Effector CD8-positive, alpha-beta T cell (primary cell): ENCODE data around the gene FLG.
"Not testable (repeated sequence)": the region's sequence is repeated elsewhere in the genome, so short reads cannot be mapped to it uniquely, and the experiment has no call there.

Source experiments
- DNase-seq: peaks from one replicate; lab custom pipeline; 2025; lab: John Stamatoyannopoulos, UW
- total RNA-seq, 4 experiments: gene quantifications; one replicate each; lab custom pipeline; 2026; lab: John Stamatoyannopoulos, UW

The FLG gene
- 0 to 0.10 (median 0.04) reads per million in 4 experiments for total RNA-seq

- no peak for DNase-seq
Measured at GRCh38 chr1:152325111-152325510, at the start of gene FLG. TSS of gene FLG (minus strand) at chr1:152325239. CDS start at chr1:152315456, 9,783 bp downstream.

GRCh38 chr1:152374451-152374850 lies 49.4 kb upstream of the FLG start:
- DNase-seq = no peak

- no peak for DNase-seq
Measured at GRCh38 chr1:152372672-152373071, 47.6 kb upstream of the FLG start.

DNA sequence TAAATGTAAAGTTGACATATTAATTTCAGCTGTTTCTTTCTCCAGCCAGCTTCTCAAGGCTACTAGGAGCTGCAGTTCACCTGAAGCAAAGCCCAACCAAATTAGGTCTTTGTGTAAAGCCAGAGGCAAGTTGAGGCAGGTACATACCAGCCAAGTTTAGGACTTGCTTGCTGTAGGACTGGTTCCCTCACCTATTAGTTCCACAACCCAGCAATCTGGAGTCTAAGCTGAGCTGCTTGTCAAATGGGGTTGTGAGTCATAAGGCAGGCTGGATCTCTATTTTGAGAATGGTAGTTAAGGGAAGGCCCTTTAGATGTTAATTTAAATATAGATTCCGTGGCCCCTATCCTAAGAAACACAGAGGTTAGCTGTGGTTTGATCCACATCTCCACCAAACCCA lies 42.4 kb upstream of the FLG start:
- DNase-seq = no peak

GRCh38 chr1:152359906-152360305 lies 34.9 kb upstream of the FLG start, which contains the start of gene FLG2:
TSS of gene FLG2 (minus strand) at chr1:152360006. CDS start at chr1:152358884, 1,122 bp downstream.
- DNase-seq = no peak

GRCh38 chr1:152356736-152357135 lies 31.7 kb upstream of the FLG start:
- DNase-seq = no peak

GRCh38 chr1:152349611-152350010 lies 24.6 kb upstream of the FLG start:
- DNase-seq = no peak

DNA sequence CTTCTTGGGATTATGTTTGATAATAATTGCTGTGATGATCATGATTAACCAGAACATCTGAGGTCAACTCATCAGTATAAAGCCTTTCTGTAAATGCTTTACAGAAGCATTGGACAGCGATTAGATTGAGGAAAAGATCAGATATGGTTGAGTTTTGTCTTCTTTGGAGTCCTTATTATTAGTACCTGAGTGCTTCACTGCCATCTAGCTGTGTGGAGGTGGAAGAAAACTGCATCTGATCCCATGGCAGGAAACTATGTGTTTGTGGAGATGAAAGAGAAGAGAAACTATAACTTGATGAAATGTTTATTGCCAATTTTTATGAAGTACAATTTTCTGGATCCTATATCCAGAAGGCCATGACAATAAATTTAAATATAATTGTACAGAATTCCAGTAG lies 23.4 kb upstream of the FLG start:
- DNase-seq = no peak

- DNase-seq = peak; percentile 5
Measured at GRCh38 chr1:152347116-152347728, 22.2 kb upstream of the FLG start.

DNA sequence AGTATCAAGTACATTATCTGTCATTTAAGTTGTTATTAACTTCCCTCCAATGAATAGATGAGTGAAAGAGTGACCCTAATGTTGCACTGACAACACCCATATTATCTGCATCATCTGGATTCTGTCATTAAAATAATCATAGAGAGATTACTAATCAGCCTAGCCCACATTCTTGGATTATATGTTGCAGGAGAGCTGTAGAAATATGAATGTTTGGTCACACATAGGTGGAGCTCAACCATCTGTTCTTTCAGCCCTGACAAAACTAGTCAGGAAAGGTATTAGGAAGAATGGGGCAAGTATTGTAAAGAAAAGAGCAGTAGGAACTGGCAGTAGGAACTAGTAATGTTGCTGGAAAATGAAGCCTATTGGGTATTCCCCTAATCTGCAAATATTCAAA lies 19.4 kb upstream of the FLG start:
- DNase-seq = no peak

- DNase-seq = no peak
Measured at GRCh38 chr1:152343006-152343405, 18.0 kb upstream of the FLG start.

DNA sequence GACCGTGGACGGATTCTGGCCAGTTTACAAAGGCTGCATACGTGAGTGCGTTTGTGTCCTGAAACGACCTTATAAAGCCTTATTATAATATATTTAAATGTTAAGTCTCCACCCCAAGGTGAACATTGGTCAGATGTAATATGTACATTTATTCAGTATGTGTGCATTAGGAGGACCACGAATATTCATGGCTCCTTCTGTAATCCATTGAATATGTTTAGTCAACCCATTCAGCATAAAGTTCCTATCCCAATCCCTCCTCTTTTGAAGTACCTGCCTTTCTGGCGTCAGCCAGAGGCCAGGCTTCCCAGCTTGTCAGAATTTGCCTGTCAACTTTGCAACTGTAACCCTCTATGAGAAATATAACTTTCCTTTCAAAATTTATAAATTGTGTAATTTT lies 10.4 kb upstream of the FLG start:
- DNase-seq = no peak

DNA sequence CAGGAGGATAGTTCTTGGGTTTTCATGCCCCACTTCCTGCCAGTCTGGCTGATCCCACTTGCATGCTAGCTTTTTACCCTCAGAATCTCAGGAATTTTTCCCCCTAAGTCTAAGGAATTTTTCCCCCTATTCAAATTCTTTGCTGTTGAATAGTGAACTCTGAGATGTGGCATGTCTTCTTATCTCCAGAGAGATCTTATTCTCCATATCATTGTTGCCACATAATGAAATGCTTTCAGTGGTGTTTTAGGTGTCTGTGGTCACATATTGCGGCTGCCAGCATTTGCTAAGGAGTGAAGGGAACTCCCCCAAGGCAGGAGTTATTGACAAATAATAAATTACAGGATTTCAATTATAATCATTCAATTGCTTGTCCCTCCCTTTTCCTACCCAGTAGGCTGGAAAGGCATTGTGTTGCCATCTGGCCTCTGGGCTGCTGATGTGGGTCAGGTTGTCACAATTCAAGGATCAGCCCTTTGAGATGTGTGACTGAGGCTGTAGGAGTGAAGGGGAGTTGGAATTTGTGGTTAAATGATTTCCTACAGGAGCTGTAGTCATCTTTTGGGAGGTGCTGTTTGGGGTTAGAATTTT lies 3.9 kb upstream of the FLG start:
- DNase-seq = no peak

- DNase-seq = no peak
Measured at GRCh38 chr1:152313970-152314369, 11.1 kb downstream of the FLG start.

DNA sequence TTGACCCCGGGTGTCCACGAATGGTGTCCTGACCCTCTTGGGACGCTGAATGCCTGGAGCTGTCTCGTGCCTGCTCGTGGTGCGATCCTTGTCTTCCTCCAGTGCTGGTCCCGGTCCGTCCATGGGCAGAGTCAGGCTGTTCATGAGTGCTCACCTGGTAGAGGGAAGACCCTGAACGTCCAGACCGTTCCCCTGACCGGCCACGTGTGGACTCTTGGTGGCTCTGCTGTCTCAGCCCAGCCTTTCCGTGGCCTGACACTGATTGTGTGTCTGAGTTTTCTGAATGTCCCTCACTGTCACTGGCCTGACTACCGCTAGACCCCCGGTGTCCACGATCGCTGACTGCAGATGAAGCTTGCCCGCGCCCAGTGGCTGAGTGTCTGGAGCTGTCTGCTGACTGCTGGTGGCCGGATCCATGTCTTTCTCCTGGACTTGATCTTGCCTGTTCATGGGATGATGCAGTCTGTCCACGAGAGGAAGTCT lies 11.7 kb downstream of the FLG start:
- DNase-seq = no peak

DNA sequence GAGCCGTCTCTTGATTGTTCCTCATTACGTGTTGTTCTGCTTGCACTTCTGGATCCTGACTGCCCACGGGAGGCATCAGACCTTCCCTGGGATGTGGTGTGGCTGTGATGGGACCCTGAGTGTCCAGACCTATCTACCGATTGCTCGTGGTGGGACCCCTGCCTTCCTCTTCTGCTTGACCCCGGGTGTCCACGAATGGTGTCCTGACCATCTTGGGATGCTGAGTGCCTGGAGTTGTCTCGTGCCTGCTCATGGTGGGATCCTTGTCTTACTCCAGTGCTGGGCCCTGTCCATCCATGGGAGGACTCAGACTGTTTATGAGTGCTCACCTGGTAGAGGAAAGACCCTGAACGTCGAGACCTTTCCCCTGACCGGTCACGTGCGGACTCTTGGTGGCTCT lies 12.9 kb downstream of the FLG start:
- not testable (repeated sequence) for DNase-seq

DNA sequence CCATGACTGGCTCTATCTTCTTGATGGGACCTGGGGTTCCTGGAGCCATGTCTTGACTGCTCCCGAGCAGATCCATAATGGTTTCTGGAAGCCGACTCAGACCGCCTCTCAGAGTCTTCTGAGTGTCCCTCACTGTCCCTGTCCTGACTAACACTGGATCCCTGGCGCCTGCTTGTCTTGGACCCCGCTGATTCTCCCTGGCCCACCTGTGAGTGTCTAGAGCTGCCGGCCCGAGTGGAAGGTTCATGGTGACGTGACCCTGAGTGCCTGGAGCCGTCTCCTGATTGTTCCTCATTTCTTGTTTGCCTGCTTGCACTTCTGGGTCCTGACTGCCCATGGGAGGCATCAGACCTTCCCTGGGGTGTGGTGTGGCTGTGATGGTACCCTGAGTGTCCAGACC lies 15.1 kb downstream of the FLG start:
- no peak for DNase-seq

DNA sequence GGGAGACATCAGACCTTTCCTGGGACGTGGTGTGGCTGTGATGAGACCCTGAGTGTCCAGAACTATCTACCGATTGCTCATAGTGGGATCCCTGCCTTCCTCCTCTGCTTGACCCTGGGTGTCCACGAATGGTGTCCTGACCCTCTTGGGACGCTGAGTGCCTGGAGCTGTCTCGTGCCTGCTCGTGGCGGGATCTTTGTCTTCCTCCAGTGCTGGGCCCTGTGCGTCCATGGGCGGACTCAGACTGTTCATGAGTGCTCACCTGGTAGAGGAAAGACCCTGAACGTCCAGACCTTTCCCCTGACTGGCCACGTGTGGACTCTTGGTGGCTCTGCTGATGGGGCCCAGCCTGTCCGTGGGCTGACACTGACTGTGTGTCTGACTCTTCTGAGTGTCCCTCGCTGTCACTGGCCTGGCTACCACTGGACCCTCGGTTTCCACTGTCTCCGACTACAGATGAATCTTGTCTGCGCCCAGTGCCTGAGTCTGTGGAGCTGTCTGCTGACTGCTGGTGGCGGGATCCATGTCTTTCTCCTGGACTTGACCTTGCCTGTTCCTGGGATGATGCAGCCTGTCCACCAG lies 15.6 kb downstream of the FLG start:
- DNase-seq = not testable (repeated sequence)

GRCh38 chr1:152308758-152309157 lies 16.3 kb downstream of the FLG start:
- DNase-seq = not testable (repeated sequence)

DNA sequence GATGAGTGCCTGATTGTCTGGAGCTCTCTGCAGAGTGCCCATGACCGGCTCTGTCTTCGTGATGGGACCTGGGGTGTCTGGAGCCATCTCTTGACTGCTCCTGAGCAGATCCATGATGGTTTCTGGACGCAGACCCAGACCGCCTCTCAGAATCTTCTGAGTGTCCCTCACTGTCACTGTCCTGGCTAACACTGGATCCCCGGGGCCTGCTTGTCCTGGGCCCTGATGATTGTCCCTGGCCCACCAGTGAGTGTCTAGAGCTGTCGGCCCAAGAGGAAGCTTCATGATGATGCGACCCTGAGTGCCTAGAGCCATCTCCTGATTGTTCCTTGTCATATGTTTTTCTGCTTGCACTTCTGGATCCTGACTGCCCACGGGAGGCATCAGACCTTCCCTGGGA lies 17.1 kb downstream of the FLG start:
- DNase-seq = not testable (repeated sequence)

DNA sequence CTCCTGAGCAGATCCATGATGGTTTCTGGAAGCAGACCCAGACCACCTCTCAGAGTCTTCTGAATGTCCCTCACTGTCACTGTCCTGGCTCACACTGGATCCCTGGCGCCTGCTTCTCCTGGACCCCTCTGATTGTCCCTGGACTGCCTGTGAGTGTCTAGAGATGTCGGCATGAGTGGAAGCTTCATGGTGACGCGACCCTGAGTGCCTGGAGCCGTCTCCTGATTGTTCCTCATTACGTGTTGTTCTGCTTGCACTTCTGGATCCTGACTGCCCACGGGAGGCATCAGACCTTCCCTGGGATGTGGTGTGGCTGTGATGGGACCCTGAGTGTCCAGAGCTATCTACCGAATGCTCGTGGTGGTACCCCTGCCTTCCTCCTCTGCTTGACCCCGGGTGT lies 18.9 kb downstream of the FLG start:
- not testable (repeated sequence) for DNase-seq

DNA sequence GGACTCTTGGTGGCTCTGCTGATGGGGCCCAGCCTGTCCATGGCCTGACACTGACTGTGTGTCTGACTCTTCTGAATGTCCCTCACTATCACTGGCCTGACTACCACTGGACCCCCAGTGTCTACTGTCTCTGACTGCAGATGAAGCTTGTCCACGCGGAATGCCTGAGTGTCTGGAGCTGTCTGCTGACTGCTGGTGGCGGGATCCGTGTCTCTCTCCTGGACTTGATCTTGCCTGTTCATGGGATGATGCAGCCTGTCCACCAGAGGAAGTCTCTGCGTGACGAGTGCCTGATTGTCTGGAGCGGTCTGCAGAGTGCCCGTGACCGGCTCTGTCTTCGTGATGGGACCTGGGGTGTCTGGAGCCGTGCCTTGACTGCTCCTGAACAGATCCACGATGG lies 20.3 kb downstream of the FLG start:
- not testable (repeated sequence) for DNase-seq
